HG03025 (cell line): Measurements from ENCODE around the gene C1QTNF3.
"Not testable (repeated sequence)": the region's sequence is repeated elsewhere in the genome, so short reads cannot be mapped to it uniquely, and the experiment has no call there.

Source experiments
- ATAC-seq: cut with Tn5 transposase; IDR thresholded peaks from one replicate; pipeline ENCODE4 v1.9.1; 2021; ENCODE audit warnings: mild to moderate bottlenecking, moderate library complexity; ENCODE audit not compliant: unreplicated experiment, low FRiP score

The C1QTNF3 gene

GRCh38 chr5:34026089-34026761 lies 16.8 kb downstream of the C1QTNF3 start:
- ATAC-seq: no peak

GRCh38 chr5:34022121-34022705 lies 20.8 kb downstream of the C1QTNF3 start:
- ATAC-seq: peak; percentile 89

- ATAC-seq: no peak
Measured at GRCh38 chr5:34021334-34021733, 21.7 kb downstream of the C1QTNF3 start.

GRCh38 chr5:34020726-34021125 lies 22.3 kb downstream of the C1QTNF3 start:
- ATAC-seq: no peak

GRCh38 chr5:34017254-34017653 lies 25.8 kb downstream of the C1QTNF3 start:
- ATAC-seq: no peak

GRCh38 chr5:34016750-34017149 lies 26.3 kb downstream of the C1QTNF3 start:
- no peak for ATAC-seq

- no peak for ATAC-seq
Measured at GRCh38 chr5:34016222-34016621, 26.8 kb downstream of the C1QTNF3 start.

- no peak for ATAC-seq
Measured at GRCh38 chr5:34015120-34015822, 27.7 kb downstream of the C1QTNF3 start.

- no peak for ATAC-seq
Measured at GRCh38 chr5:34014626-34015025, 28.4 kb downstream of the C1QTNF3 start.

GRCh38 chr5:34013547-34013946 lies 29.5 kb downstream of the C1QTNF3 start:
- ATAC-seq: no peak

GRCh38 chr5:34012791-34013190 lies 30.2 kb downstream of the C1QTNF3 start:
- ATAC-seq: no peak

GRCh38 chr5:34011536-34011935 lies 31.5 kb downstream of the C1QTNF3 start:
- ATAC-seq: no peak

GRCh38 chr5:34010146-34010545 lies 32.9 kb downstream of the C1QTNF3 start:
- ATAC-seq: not testable (repeated sequence)

- no peak for ATAC-seq
Measured at GRCh38 chr5:34009610-34010009, 33.4 kb downstream of the C1QTNF3 start.

GRCh38 chr5:34008802-34009201 lies 34.2 kb downstream of the C1QTNF3 start:
- ATAC-seq: no peak

GRCh38 chr5:34007621-34008600 lies 35.1 kb downstream of the C1QTNF3 start, which contains the start of gene AMACR:
AMACR (minus strand) TSS chr5:34008050; CDS start chr5:34008019, 31 bp downstream.
- peak; percentile 95 for ATAC-seq

GRCh38 chr5:34007201-34007620 lies 35.8 kb downstream of the C1QTNF3 start:
- no peak for ATAC-seq

GRCh38 chr5:34005681-34006080 lies 37.3 kb downstream of the C1QTNF3 start:
- ATAC-seq: no peak

- ATAC-seq: no peak
Measured at GRCh38 chr5:34005211-34005610, 37.8 kb downstream of the C1QTNF3 start.

GRCh38 chr5:34003941-34004340 lies 39.1 kb downstream of the C1QTNF3 start:
- ATAC-seq: no peak
